ENCODE data around the gene REV3L.
"Not testable (repeated sequence)": the region's sequence is repeated elsewhere in the genome, so short reads cannot be mapped to it uniquely, and the experiment has no call there.

The REV3L gene

GRCh38 chr6:111307275-111307858, 175.7 kb downstream of the REV3L start:
- Histone ChIP-seq H3K4me3 (ENCODE audit: low read length) (no peak overlapping the region), H3K4me1 (ENCODE audit: low read length) (peaks cover 6% of the 10 kb centered on the region), H3K4me2 (ENCODE audit: low read length) (no peak overlapping the region), H3K79me2 (ENCODE audit: low read length) (no peaks in the 10 kb centered on the region), H3K9me3 (ENCODE audit: insufficient read depth, low read length) (no peaks in the 10 kb centered on the region), H4K20me1 (ENCODE audit: insufficient read depth, low read length) (no peaks in the 10 kb centered on the region), H3K27me3 (ENCODE audit: low read depth, low read length) (no peaks in the 10 kb centered on the region), H2AFZ (ENCODE audit: low read depth, low read length) (no peak overlapping the region), H3K36me3 (replicated peaks; ENCODE audit: low read depth, low read length) (peaks cover 20% of the 10 kb centered on the region), H3K9ac (ENCODE audit: low read length) (no peak overlapping the region), H3K27ac (ENCODE audit: low read length) (no peak overlapping the region)
- no peak for TF ChIP-seq EZH2phosphoT487 (IDR thresholded peaks at IDR 0.05; ENCODE audit: low read depth)
- TF ChIP-seq CTCF (IDR thresholded peaks at IDR 0.05; ENCODE audit: low read depth, low read length), result no peak

DNA sequence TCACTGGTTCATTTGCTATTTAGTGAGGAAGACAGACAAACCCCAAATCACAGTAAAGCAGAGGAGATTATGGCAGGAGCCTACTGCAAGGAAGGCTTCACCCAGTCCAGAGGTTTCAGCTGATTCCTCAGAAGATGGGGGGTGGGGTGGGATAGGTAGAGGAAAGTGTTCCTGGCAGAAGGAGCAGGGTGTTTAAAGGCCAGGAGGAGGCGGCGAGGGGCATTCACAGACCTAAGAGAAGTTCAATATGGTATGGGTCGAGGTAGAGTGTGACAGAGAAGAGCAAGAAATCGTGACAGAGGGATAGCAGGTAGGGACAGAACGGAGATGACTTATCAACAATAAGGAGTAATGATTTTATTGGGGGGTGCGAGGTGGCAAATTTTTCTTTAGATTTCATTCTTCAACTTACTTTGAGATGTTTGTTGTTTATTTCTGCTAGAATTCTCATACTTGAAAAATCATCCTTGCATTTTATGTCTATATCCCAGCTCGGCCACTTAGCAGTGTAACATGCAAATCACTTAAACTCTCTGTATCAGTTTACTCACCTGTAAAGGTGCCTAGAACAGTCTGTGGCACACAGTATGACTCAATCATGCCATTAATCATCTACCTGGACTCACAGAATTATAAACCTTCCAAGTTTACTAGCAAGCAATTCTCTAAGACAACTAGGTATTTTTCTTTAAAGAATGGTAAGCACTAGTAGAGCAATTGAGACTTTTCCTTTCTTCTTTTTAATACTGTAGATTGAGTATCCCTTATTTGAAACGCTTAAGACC, 176.7 kb downstream of the REV3L start:
- H3K4me3 ChIP-seq (ENCODE audit: low read length), result no peak overlapping the region
- no peaks in the 10 kb centered on the region for H3K9me3 ChIP-seq (ENCODE audit: insufficient read depth, low read length)
- H4K20me1 ChIP-seq (ENCODE audit: insufficient read depth, low read length), result no peaks in the 10 kb centered on the region
- H3K4me2 ChIP-seq (ENCODE audit: low read length), result no peak overlapping the region
- TF ChIP-seq CTCF (IDR thresholded peaks at IDR 0.05; ENCODE audit: low read depth, low read length) (no peak), EZH2phosphoT487 (IDR thresholded peaks at IDR 0.05; ENCODE audit: low read depth) (no peak)
- peaks cover 16% of the 10 kb centered on the region for H3K4me1 ChIP-seq (ENCODE audit: low read length)
- H3K27ac ChIP-seq (ENCODE audit: low read length), result no peak overlapping the region
- no peak overlapping the region for H2AFZ ChIP-seq (ENCODE audit: low read depth, low read length)
- H3K79me2 ChIP-seq (ENCODE audit: low read length), result no peaks in the 10 kb centered on the region
- no peaks in the 10 kb centered on the region for H3K27me3 ChIP-seq (ENCODE audit: low read depth, low read length)
- peaks cover 24% of the 10 kb centered on the region for H3K36me3 ChIP-seq (replicated peaks; ENCODE audit: low read depth, low read length)
- H3K9ac ChIP-seq (ENCODE audit: low read length), result no peak overlapping the region

- H3K4me1 ChIP-seq (ENCODE audit: low read length), result peaks cover 16% of the 10 kb centered on the region
- H3K9ac ChIP-seq (ENCODE audit: low read length), result no peak overlapping the region
- TF ChIP-seq EZH2phosphoT487 (IDR thresholded peaks at IDR 0.05; ENCODE audit: low read depth) (no peak), CTCF (IDR thresholded peaks at IDR 0.05; ENCODE audit: low read depth, low read length) (no peak)
- no peaks in the 10 kb centered on the region for H3K9me3 ChIP-seq (ENCODE audit: insufficient read depth, low read length)
- H3K4me3 ChIP-seq (ENCODE audit: low read length), result no peak overlapping the region
- H4K20me1 ChIP-seq (ENCODE audit: insufficient read depth, low read length), result no peaks in the 10 kb centered on the region
- peak overlapping the region; percentile 39 for H3K27ac ChIP-seq (ENCODE audit: low read length)
- H3K36me3 ChIP-seq (replicated peaks; ENCODE audit: low read depth, low read length), result peaks cover 16% of the 10 kb centered on the region
- no peak overlapping the region for H3K4me2 ChIP-seq (ENCODE audit: low read length)
- H3K27me3 ChIP-seq (ENCODE audit: low read depth, low read length), result no peaks in the 10 kb centered on the region
- H3K79me2 ChIP-seq (ENCODE audit: low read length), result no peaks in the 10 kb centered on the region
- no peak overlapping the region for H2AFZ ChIP-seq (ENCODE audit: low read depth, low read length)
Measured at GRCh38 chr6:111301946-111302345, 181.1 kb downstream of the REV3L start.

DNA sequence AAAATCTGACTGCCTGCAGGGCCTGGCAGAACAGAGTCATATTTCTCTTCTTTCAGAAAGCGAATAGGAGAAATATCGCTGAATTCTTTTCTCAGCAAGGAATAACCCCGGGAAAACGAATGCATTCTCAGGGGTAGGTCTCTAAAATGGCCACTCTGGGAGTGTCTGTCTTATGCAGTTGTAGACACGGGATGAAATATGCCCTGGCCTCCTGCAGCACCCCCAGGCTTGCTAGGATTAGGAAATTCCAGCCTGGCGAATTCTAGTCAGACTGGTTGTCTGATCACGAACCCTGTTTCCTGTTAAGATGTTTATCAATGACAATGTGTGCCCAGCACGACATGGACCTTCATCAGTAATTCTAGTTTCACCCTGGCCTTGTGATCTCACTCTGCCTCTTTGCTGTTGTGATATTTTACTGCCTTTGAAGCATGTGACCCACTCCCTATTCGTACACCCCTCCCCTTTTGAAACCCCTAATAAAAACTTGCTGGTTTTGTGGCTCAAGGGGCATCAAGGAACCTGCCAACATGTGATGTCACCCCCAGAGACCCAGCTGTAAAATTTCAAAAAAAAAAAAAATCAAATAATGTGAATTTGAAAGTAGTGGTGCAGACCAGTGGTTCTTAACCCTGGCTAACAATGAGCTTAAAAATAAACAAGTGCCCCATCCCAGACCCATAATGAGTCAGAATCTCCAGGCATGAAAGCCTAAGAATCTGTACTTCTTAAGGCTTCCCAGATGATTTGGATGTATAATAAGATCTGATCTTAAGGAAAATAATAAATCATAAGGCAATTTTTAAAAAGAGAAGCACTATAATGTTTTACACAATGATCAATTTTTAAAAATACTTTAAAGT, 181.8 kb downstream of the REV3L start:
- not testable (repeated sequence) for H2AFZ ChIP-seq (ENCODE audit: low read depth, low read length); H3K4me3 ChIP-seq (ENCODE audit: low read length); H3K9ac ChIP-seq (ENCODE audit: low read length); H3K4me2 ChIP-seq (ENCODE audit: low read length); H3K27ac ChIP-seq (ENCODE audit: low read length); H4K20me1 ChIP-seq (ENCODE audit: insufficient read depth, low read length); H3K9me3 ChIP-seq (ENCODE audit: insufficient read depth, low read length); H3K79me2 ChIP-seq (ENCODE audit: low read length); H3K27me3 ChIP-seq (ENCODE audit: low read depth, low read length)
- Histone ChIP-seq H3K36me3 (replicated peaks; ENCODE audit: low read depth, low read length) (peaks cover 16% of the 10 kb centered on the region), H3K4me1 (ENCODE audit: low read length) (peaks cover 16% of the 10 kb centered on the region)

All from OCI-LY3 (cell line).